ENCODE data around the gene MSRB3. TPM values are rescaled to one million over a fixed set of nuclear protein-coding genes. Genes with fewer than 3 reads are reported as not detected.

The MSRB3 gene
- total RNA-seq, 3 donors from 2014 or later (not counting 1 experiment from before 2014, with no cell fraction given): 2.4 to 3.4 (median 3.1) TPM

- Mint-ChIP-seq H3K27me3 (ENCODE audit: low read depth in 2 of 2) (peaks cover 31 to 50% of the 10 kb centered on the region in 2 donors), H3K9me3 (peaks cover 3 to 8% of the 10 kb centered on the region in 2 donors), H3K27ac (no peak overlapping the region), H3K4me1 (peaks cover 31 to 36% of the 10 kb centered on the region in 2 donors), H3K4me3 (no peak overlapping the region), H3K36me3 (no peaks in the 10 kb centered on the region)
- ATAC-seq (no peak), DNase-seq (no peak)
- Histone ChIP-seq H3K4me3 (ENCODE audit: low read length) (no peak overlapping the region), H3K9me3 (ENCODE audit: control insufficient read depth, insufficient read depth, low read length) (no peaks in the 10 kb centered on the region), H3K36me3 (ENCODE audit: control insufficient read depth, insufficient read depth, low read length) (no peaks in the 10 kb centered on the region), H3K27ac (ENCODE audit: low read length) (no peak overlapping the region), H3K4me1 (ENCODE audit: control insufficient read depth, insufficient read depth, low read length) (peaks cover 5% of the 10 kb centered on the region), H3K27me3 (ENCODE audit: control insufficient read depth, insufficient read depth, low read length) (peaks cover 9% of the 10 kb centered on the region)
- intact Hi-C loops (cut with micrococcal nuclease): no loop called here
- TF ChIP-seq CTCF (IDR thresholded peaks at IDR 0.05): no peak
These were observed 211.8 kb downstream of the MSRB3 start for GRCh38 chr12:65490250-65490649.

GRCh38 chr12:65492998-65493912 lies 214.8 kb downstream of the MSRB3 start:
- H3K4me3 Mint-ChIP-seq: peak overlapping the region; percentile 47
- Histone ChIP-seq H3K27me3 (ENCODE audit: control insufficient read depth, insufficient read depth, low read length) (peaks cover 18% of the 10 kb centered on the region), H3K27ac (ENCODE audit: low read length) (no peak overlapping the region), H3K9me3 (ENCODE audit: control insufficient read depth, insufficient read depth, low read length) (no peaks in the 10 kb centered on the region), H3K4me3 (ENCODE audit: low read length) (no peak overlapping the region), H3K36me3 (ENCODE audit: control insufficient read depth, insufficient read depth, low read length) (no peaks in the 10 kb centered on the region), H3K4me1 (ENCODE audit: control insufficient read depth, insufficient read depth, low read length) (peaks cover 5% of the 10 kb centered on the region)
- TF ChIP-seq CTCF (IDR thresholded peaks at IDR 0.05): no peak
- H3K9me3 Mint-ChIP-seq: peaks cover 2 to 5% of the 10 kb centered on the region in 2 donors
- DNase-seq (no peak), ATAC-seq (peak; percentile 40 to 88 (median 61))
- H3K27ac Mint-ChIP-seq: peak overlapping the region in 1 of 2 donors; percentile 26
- peaks cover 33 to 36% of the 10 kb centered on the region in 2 donors for H3K4me1 Mint-ChIP-seq
- 7% methylated on average over 1 of the region's 1 CpG for WGBS (ENCODE audit: insufficient coverage)
- no peaks in the 10 kb centered on the region for H3K36me3 Mint-ChIP-seq
- intact Hi-C loops (cut with micrococcal nuclease): no loop called here
- peaks cover 40 to 71% of the 10 kb centered on the region in 2 donors for H3K27me3 Mint-ChIP-seq (ENCODE audit: low read depth in 2 of 2)

GRCh38 chr12:65493913-65494245 lies 215.4 kb downstream of the MSRB3 start:
- ATAC-seq (no peak), DNase-seq (no peak)
- H3K27ac Mint-ChIP-seq: no peak overlapping the region
- 48% methylated on average over 1 of the region's 1 CpG for WGBS (ENCODE audit: insufficient coverage)
- peaks cover 2 to 5% of the 10 kb centered on the region in 2 donors for H3K9me3 Mint-ChIP-seq
- no peak overlapping the region for H3K4me3 Mint-ChIP-seq
- Histone ChIP-seq H3K4me3 (ENCODE audit: low read length) (no peak overlapping the region), H3K9me3 (ENCODE audit: control insufficient read depth, insufficient read depth, low read length) (no peaks in the 10 kb centered on the region), H3K4me1 (ENCODE audit: control insufficient read depth, insufficient read depth, low read length) (peaks cover 5% of the 10 kb centered on the region), H3K27me3 (ENCODE audit: control insufficient read depth, insufficient read depth, low read length) (peaks cover 18% of the 10 kb centered on the region), H3K36me3 (ENCODE audit: control insufficient read depth, insufficient read depth, low read length) (no peaks in the 10 kb centered on the region), H3K27ac (ENCODE audit: low read length) (no peak overlapping the region)
- peaks cover 33 to 36% of the 10 kb centered on the region in 2 donors for H3K4me1 Mint-ChIP-seq
- TF ChIP-seq CTCF (IDR thresholded peaks at IDR 0.05): no peak
- H3K36me3 Mint-ChIP-seq: no peaks in the 10 kb centered on the region
- intact Hi-C loops (cut with micrococcal nuclease): no loop called here
- peaks cover 44 to 71% of the 10 kb centered on the region in 2 donors for H3K27me3 Mint-ChIP-seq (ENCODE audit: low read depth in 2 of 2)

Data from natural killer cell (primary cell).